AML-193 (cell line): ENCODE measurements around the gene PCDHGB7.
"Not testable (repeated sequence)": the region's sequence is repeated elsewhere in the genome, so short reads cannot be mapped to it uniquely, and the experiment has no call there.

Experiments
- DNase-seq, 2 experiments: peaks; one replicate each; lab custom pipeline; 2025; lab: John Stamatoyannopoulos, UW

The PCDHGB7 gene

GRCh38 chr5:141397756-141398551 is 19.5 kb upstream of the PCDHGB7 start, which contains the start of gene PCDHGB5:
Gene PCDHGB5 (plus strand): TSS chr5:141397947. CDS start chr5:141398128, 181 bp downstream.
- DNase-seq, result not testable (repeated sequence)

- no peak for DNase-seq
Observed at GRCh38 chr5:141398608-141399007, 18.9 kb upstream of the PCDHGB7 start.

GRCh38 chr5:141399555-141400258 is 17.8 kb upstream of the PCDHGB7 start:
- DNase-seq, result no peak

- DNase-seq, result peak; percentile 17 to 19
Observed at GRCh38 chr5:141402553-141403243, 14.8 kb upstream of the PCDHGB7 start, which contains the start of gene PCDHGA9. Gene PCDHGA9 (plus strand): TSS chr5:141402778. CDS start chr5:141402953, 175 bp downstream.

- DNase-seq, result no peak
Observed at GRCh38 chr5:141403387-141403786, 14.1 kb upstream of the PCDHGB7 start.

- not testable (repeated sequence) for DNase-seq
Observed at GRCh38 chr5:141407790-141408505, 9.5 kb upstream of the PCDHGB7 start, which contains the start of gene PCDHGB6. Gene PCDHGB6 (plus strand): TSS chr5:141408021. CDS start chr5:141408203, 182 bp downstream.

- no peak for DNase-seq
Observed at GRCh38 chr5:141409598-141410306, 7.7 kb upstream of the PCDHGB7 start.

GRCh38 chr5:141411575-141411974 is 5.9 kb upstream of the PCDHGB7 start:
- no peak for DNase-seq

- DNase-seq, result peak; percentile 37 to 69
Observed at GRCh38 chr5:141412854-141413539, 4.5 kb upstream of the PCDHGB7 start, which contains the start of gene PCDHGA10. Gene PCDHGA10 (plus strand): TSS chr5:141412987. CDS start chr5:141413176, 189 bp downstream.

- DNase-seq, result no peak
Observed at GRCh38 chr5:141413540-141414069, 3.9 kb upstream of the PCDHGB7 start.

GRCh38 chr5:141414548-141415274 is 2.8 kb upstream of the PCDHGB7 start:
- DNase-seq, result not testable (repeated sequence)

GRCh38 chr5:141415275-141415618 is 2.2 kb upstream of the PCDHGB7 start:
- not testable (repeated sequence) for DNase-seq

GRCh38 chr5:141419074-141419880 is 1.8 kb downstream of the PCDHGB7 start:
- no peak for DNase-seq

- no peak for DNase-seq
Observed at GRCh38 chr5:141420855-141421488, 3.5 kb downstream of the PCDHGB7 start, which contains the start of gene PCDHGA11. Gene PCDHGA11 (plus strand): TSS chr5:141421051. CDS start chr5:141421228, 177 bp downstream.

GRCh38 chr5:141421489-141421855 is 4.0 kb downstream of the PCDHGB7 start:
- DNase-seq, result no peak

GRCh38 chr5:141422742-141423291 is 5.3 kb downstream of the PCDHGB7 start:
- DNase-seq, result no peak

- no peak for DNase-seq
Observed at GRCh38 chr5:141427783-141428426, 10.4 kb downstream of the PCDHGB7 start.
